Loucy (cell line): ENCODE results near the gene SNRPA1.

ENCODE experiments used
- H2AFZ ChIP-seq: fragments of 200-600 bp; sonication (generic); 2 replicates; pipeline ENCODE4 v1.6.0; 2016; ENCODE audit warnings: antibody characterized with exemption, mild to moderate bottlenecking, low read length, moderate library complexity
- H3F3A ChIP-seq: fragments of 200-600 bp; 2 replicates; pipeline ENCODE4 v1.6.0; 2016; ENCODE audit warnings: antibody characterized with exemption, low read depth, mild to moderate bottlenecking
- H3K27me3 ChIP-seq: fragments of 200-600 bp; sonication (generic); 2 replicates; pipeline ENCODE4 v1.6.1; 2014; ENCODE audit warnings: low read length, mild to moderate bottlenecking; ENCODE audit not compliant: insufficient read depth, poor library complexity, severe bottlenecking
- H3K36me3 ChIP-seq: fragments of 200-600 bp; sonication (generic); 2 replicates; pipeline ENCODE4 v1.6.1; 2016; ENCODE audit warnings: low read length; ENCODE audit not compliant: insufficient read depth
- H3K4me1 ChIP-seq: fragments of 200-600 bp; sonication (generic); 2 replicates; pipeline ENCODE4 v1.5.1; 2014; ENCODE audit warnings: low read length, mild to moderate bottlenecking; ENCODE audit not compliant: insufficient read depth, poor library complexity, severe bottlenecking
- H3K4me2 ChIP-seq: fragments of 200-600 bp; sonication (generic); 2 replicates; pipeline ENCODE4 v1.6.0; 2014; ENCODE audit warnings: antibody characterized with exemption, low read length, low read depth, mild to moderate bottlenecking; ENCODE audit not compliant: poor library complexity, severe bottlenecking
- H3K4me3 ChIP-seq: fragments of 200-600 bp; sonication (generic); 2 replicates; pipeline ENCODE4 v1.5.1; 2014; ENCODE audit warnings: low read length, mild to moderate bottlenecking, mixed read lengths; ENCODE audit not compliant: poor library complexity, severe bottlenecking
- H3K79me2 ChIP-seq: fragments of 200-600 bp; sonication (generic); 2 replicates; pipeline ENCODE4 v1.6.1; 2014; ENCODE audit warnings: low read length; ENCODE audit not compliant: insufficient read depth
- H3K9ac ChIP-seq: fragments of 200-600 bp; sonication (generic); 2 replicates; pipeline ENCODE4 v1.6.0; 2014; ENCODE audit warnings: mild to moderate bottlenecking, low read depth, low read length, moderate library complexity; ENCODE audit not compliant: poor library complexity, severe bottlenecking
- H3K9me2 ChIP-seq: fragments of 200-600 bp; sonication (generic); replicated peaks from 2 replicates; pipeline ENCODE4 v1.6.1; 2016; ENCODE audit warnings: low read depth, low read length, mixed read lengths
- H3K9me3 ChIP-seq: fragments of 200-600 bp; sonication (generic); 2 replicates; pipeline ENCODE4 v1.6.1; 2014; ENCODE audit warnings: mild to moderate bottlenecking, antibody characterized with exemption, low read length, low read depth; ENCODE audit not compliant: insufficient read depth
- H4K20me1 ChIP-seq: fragments of 200-600 bp; sonication (generic); 2 replicates; pipeline ENCODE4 v1.6.0; 2014; ENCODE audit warnings: antibody characterized with exemption, low read length, mild to moderate bottlenecking; ENCODE audit not compliant: insufficient read depth, poor library complexity, severe bottlenecking
- CTCF ChIP-seq: fragments of 200-600 bp; sonication (generic); conservative IDR thresholded peaks from 2 replicates; pipeline ENCODE4 v1.5.1; 2014; ENCODE audit warnings: mild to moderate bottlenecking, antibody characterized with exemption, low read length
- EZH2phosphoT487 ChIP-seq: fragments of 200-600 bp; IDR thresholded peaks from 2 replicates; pipeline ENCODE4 v1.6.1; 2018; ENCODE audit warnings: antibody characterized with exemption, mild to moderate bottlenecking, moderate library complexity, borderline replicate concordance

Gene SNRPA1

GRCh38 chr15:101244036-101244781 lies 50.8 kb downstream of the SNRPA1 start:
- Histone ChIP-seq H3F3A (peaks cover 22% of the 10 kb centered on the region), H3K9ac (peak overlapping the region; percentile 83), H4K20me1 (peaks cover 74% of the 10 kb centered on the region)

GRCh38 chr15:101243420-101243819 lies 51.6 kb downstream of the SNRPA1 start:
- H3K4me1 ChIP-seq, result peaks cover 97% of the 10 kb centered on the region
- no peaks in the 10 kb centered on the region for H3K9me2 ChIP-seq
- TF ChIP-seq CTCF (no peak), EZH2phosphoT487 (no peak)
- peak overlapping the region; percentile 80 for H3K4me3 ChIP-seq
- no peaks in the 10 kb centered on the region for H3K9me3 ChIP-seq
- no peak overlapping the region for H2AFZ ChIP-seq
- H3K36me3 ChIP-seq, result no peaks in the 10 kb centered on the region
- peak overlapping the region; percentile 83 for H3K9ac ChIP-seq
- peak overlapping the region; percentile 96 for H3K4me2 ChIP-seq
- H3F3A ChIP-seq, result peaks cover 22% of the 10 kb centered on the region
- H3K79me2 ChIP-seq, result peaks cover 100% of the 10 kb centered on the region
- no peaks in the 10 kb centered on the region for H3K27me3 ChIP-seq
- H4K20me1 ChIP-seq, result peaks cover 76% of the 10 kb centered on the region

More at GRCh38 chr15:101244036-101244781, 50.8 kb downstream of the SNRPA1 start:
- peaks cover 94% of the 10 kb centered on the region for H3K4me1 ChIP-seq
- H3K79me2 ChIP-seq, result peaks cover 100% of the 10 kb centered on the region
- no peaks in the 10 kb centered on the region for H3K36me3 ChIP-seq
- no peaks in the 10 kb centered on the region for H3K9me3 ChIP-seq
- no peaks in the 10 kb centered on the region for H3K9me2 ChIP-seq
- no peak overlapping the region for H2AFZ ChIP-seq
- TF ChIP-seq EZH2phosphoT487 (no peak), CTCF (peak; percentile 45)
- H3K4me2 ChIP-seq, result peak overlapping the region; percentile 96
- H3K27me3 ChIP-seq, result no peaks in the 10 kb centered on the region
- peak overlapping the region; percentile 80 for H3K4me3 ChIP-seq

- H3K4me3 ChIP-seq, result peak overlapping the region; percentile 80
These were observed 52.1 kb downstream of the SNRPA1 start for GRCh38 chr15:101242999-101243336.

More at GRCh38 chr15:101242999-101243336, 52.1 kb downstream of the SNRPA1 start:
- TF ChIP-seq CTCF (no peak), EZH2phosphoT487 (no peak)
- H3K9me3 ChIP-seq, result no peaks in the 10 kb centered on the region
- no peak overlapping the region for H2AFZ ChIP-seq
- peaks cover 76% of the 10 kb centered on the region for H4K20me1 ChIP-seq
- no peaks in the 10 kb centered on the region for H3K27me3 ChIP-seq
- H3K9me2 ChIP-seq, result no peaks in the 10 kb centered on the region
- no peaks in the 10 kb centered on the region for H3K36me3 ChIP-seq
- peaks cover 22% of the 10 kb centered on the region for H3F3A ChIP-seq
- H3K79me2 ChIP-seq, result peaks cover 100% of the 10 kb centered on the region
- H3K9ac ChIP-seq, result peak overlapping the region; percentile 83
- peak overlapping the region; percentile 96 for H3K4me2 ChIP-seq
- peaks cover 95% of the 10 kb centered on the region for H3K4me1 ChIP-seq
